ENCODE measurements around the gene ATP2C2.

DNA sequence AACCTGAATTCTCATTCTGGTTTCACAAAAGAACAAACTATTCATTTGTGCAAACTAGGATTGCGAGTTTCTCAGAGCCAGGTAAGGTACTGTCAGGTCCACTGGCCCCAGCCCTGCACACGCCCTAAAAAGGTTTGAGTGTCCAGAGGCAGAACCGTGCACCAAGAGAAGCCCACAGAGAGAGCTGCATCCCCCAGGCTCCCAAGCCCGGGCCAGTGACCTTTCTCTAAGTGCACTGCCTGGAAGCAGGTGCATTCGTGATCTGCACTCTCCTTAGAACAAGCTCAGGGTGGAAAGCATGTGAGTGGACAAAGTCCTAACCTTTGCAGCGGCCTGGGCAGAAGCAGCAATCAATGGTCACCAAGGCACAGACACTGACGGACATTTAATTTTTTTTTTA lies 109.3 kb downstream of the ATP2C2 start:
- TF ChIP-seq, protein P1, sequence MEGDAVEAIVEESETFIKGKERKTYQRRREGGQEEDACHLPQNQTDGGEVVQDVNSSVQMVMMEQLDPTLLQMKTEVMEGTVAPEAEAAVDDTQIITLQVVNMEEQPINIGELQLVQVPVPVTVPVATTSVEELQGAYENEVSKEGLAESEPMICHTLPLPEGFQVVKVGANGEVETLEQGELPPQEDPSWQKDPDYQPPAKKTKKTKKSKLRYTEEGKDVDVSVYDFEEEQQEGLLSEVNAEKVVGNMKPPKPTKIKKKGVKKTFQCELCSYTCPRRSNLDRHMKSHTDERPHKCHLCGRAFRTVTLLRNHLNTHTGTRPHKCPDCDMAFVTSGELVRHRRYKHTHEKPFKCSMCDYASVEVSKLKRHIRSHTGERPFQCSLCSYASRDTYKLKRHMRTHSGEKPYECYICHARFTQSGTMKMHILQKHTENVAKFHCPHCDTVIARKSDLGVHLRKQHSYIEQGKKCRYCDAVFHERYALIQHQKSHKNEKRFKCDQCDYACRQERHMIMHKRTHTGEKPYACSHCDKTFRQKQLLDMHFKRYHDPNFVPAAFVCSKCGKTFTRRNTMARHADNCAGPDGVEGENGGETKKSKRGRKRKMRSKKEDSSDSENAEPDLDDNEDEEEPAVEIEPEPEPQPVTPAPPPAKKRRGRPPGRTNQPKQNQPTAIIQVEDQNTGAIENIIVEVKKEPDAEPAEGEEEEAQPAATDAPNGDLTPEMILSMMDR (tag by site-specific recombination; IDR thresholded peaks at IDR 0.05) = no peak
- TF ChIP-seq ZNF664 (tag by site-specific recombination; IDR thresholded peaks at IDR 0.05) = no peak
- no peak for TF ChIP-seq ZBTB21 (tag by site-specific recombination; IDR thresholded peaks at IDR 0.05)
- no peak for TF ChIP-seq ZNF843 (tag by site-specific recombination; IDR thresholded peaks at IDR 0.05)

All from HEK293 (cell line).